ENCODE results near the gene OR6V1.

DNA sequence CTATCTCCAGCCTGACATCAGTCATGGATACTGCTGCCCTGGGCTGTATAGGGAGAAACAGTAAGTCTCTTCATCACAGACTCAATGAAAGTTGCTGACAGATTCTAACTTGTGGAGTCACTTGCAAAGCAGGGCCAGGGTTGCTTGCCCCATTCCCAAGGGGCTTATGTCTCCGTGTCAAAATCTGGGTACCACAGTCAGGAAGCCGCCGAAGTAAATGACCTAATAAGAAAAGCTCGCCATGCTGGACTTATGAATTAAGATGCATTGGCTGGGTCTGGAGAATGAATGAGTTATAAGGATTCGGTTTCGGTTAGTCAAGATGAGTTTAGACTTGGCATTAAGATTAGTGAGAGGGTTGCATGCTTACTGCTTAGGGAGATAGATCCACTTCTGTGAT lies 10.8 kb upstream of the OR6V1 start:
- no peak for TF ChIP-seq TAF1 (IDR thresholded peaks at IDR 0.05; ENCODE audit: low read depth, low read length)
- TF ChIP-seq POLR2A (IDR thresholded peaks at IDR 0.05; ENCODE audit: low read depth, low read length): no peak
- no peak for TF ChIP-seq SPI1 (IDR thresholded peaks at IDR 0.05; ENCODE audit: low read depth, low read length)
- no peak for TF ChIP-seq POU2F2 (IDR thresholded peaks at IDR 0.05; ENCODE audit: low read depth, low read length)
